CD14-positive monocyte (primary cell): ENCODE measurements around the gene CMSS1. TPM values are rescaled to one million over a fixed set of nuclear protein-coding genes. Genes with fewer than 3 reads are reported as not detected.

Source experiments
- DNase-seq, 3 donors: peaks; one replicate each; pipeline ENCODE4 v3.0.0-alpha.2; 2011 to 2022
- H2AFZ ChIP-seq: 2 replicates; pipeline ENCODE4 v1.6.0; 2012; ENCODE audit warnings: mild to moderate bottlenecking, low read depth, low read length, inconsistent platforms; ENCODE audit not compliant: insufficient read depth, poor library complexity, severe bottlenecking
- H3K27ac ChIP-seq, 2 donors: 1 replicate in 1 of 2; 2 replicates in 1 of 2; pipeline ENCODE4 v1.5.1; 2012 to 2013; ENCODE audit warnings: low read length in 2 of 2, control low read depth in 1 of 2, inconsistent platforms in 1 of 2, low read depth in 1 of 2, mild to moderate bottlenecking in 1 of 2
- H3K27me3 ChIP-seq, 2 donors: one replicate each; pipeline versions ENCODE4 v1.6.0 to v1.6.1; 2011 to 2013; ENCODE audit warnings: low read length in 2 of 2; ENCODE audit not compliant: control insufficient read depth in 2 of 2, insufficient read depth in 2 of 2
- H3K36me3 ChIP-seq, 2 donors: replicated peaks in 1 of 2; 1 replicate in 1 of 2; 2 replicates in 1 of 2; pipeline versions ENCODE4 v1.5.1 to v1.6.1; 2012 to 2013; ENCODE audit warnings: low read length in 2 of 2, control low read depth in 1 of 2, inconsistent platforms in 1 of 2, mild to moderate bottlenecking in 1 of 2; ENCODE audit not compliant: insufficient read depth in 2 of 2, control insufficient read depth in 1 of 2
- H3K4me1 ChIP-seq, 2 donors: 1 replicate in 1 of 2; 2 replicates in 1 of 2; pipeline versions ENCODE4 v1.5.1 to v1.6.1; 2012 to 2013; ENCODE audit warnings: low read length in 2 of 2, control low read depth in 1 of 2, inconsistent platforms in 1 of 2, mild to moderate bottlenecking in 1 of 2, moderate library complexity in 1 of 2; ENCODE audit not compliant: insufficient read depth in 2 of 2, control insufficient read depth in 1 of 2
- H3K4me2 ChIP-seq: replicated peaks from 2 replicates; pipeline ENCODE3; 2012; ENCODE audit warnings: low read length, moderate library complexity, mild to moderate bottlenecking; ENCODE audit not compliant: poor library complexity, severe bottlenecking; ENCODE audit errors: extremely low read depth
- H3K4me3 ChIP-seq, 3 experiments: fragments of 200-600 bp in 1 of 3; sonication (generic) in 1 of 3; replicated peaks in 1 of 3; 1 replicate in 2 of 3; 2 replicates in 1 of 3; pipeline ENCODE4 v1.5.1; 2011 to 2013; ENCODE audit warnings: low read length in 3 of 3, mild to moderate bottlenecking in 3 of 3, control low read depth in 2 of 3, low read depth in 2 of 3, inconsistent platforms in 1 of 3, moderate library complexity in 1 of 3
- H3K79me2 ChIP-seq: 2 replicates; pipeline ENCODE4 v1.6.0; 2012; ENCODE audit warnings: mild to moderate bottlenecking, control low read depth, inconsistent platforms, low read length, moderate library complexity; ENCODE audit not compliant: insufficient read depth
- H3K9ac ChIP-seq: 2 replicates; pipeline ENCODE4 v1.6.0; 2017; ENCODE audit warnings: low read length, mild to moderate bottlenecking; ENCODE audit not compliant: insufficient read depth, poor library complexity, severe bottlenecking
- H3K9me3 ChIP-seq, 2 donors: replicated peaks in 1 of 2; 1 replicate in 1 of 2; 2 replicates in 1 of 2; pipeline versions ENCODE4 v1.5.1 to v1.6.1; 2012 to 2013; ENCODE audit warnings: low read length in 2 of 2, control low read depth in 1 of 2; ENCODE audit not compliant: control insufficient read depth in 1 of 2, insufficient read depth in 1 of 2
- H4K20me1 ChIP-seq: 2 replicates; pipeline ENCODE4 v1.6.0; 2012; ENCODE audit warnings: mild to moderate bottlenecking, low read length, control low read depth, moderate library complexity; ENCODE audit not compliant: insufficient read depth
- H3K27ac Mint-ChIP-seq, 7 donors: one replicate each; pipeline ENCODE4 v1.8.0; 2020; ENCODE audit warnings: mild to moderate bottlenecking in 7 of 7, mixed read lengths in 7 of 7, moderate library complexity in 6 of 7, inconsistent platforms in 2 of 7
- H3K27me3 Mint-ChIP-seq, 3 donors: one replicate each; pipeline ENCODE4 v1.8.0; 2021 to 2022; ENCODE audit warnings: low read depth in 3 of 3, mild to moderate bottlenecking in 3 of 3, mixed read lengths in 3 of 3, moderate library complexity in 3 of 3, inconsistent platforms in 1 of 3
- H3K36me3 Mint-ChIP-seq, 2 donors: one replicate each; pipeline ENCODE4 v1.8.0; 2020; ENCODE audit warnings: mixed read lengths in 2 of 2, inconsistent platforms in 1 of 2, mild to moderate bottlenecking in 1 of 2
- H3K4me1 Mint-ChIP-seq: one replicate; pipeline ENCODE4 v1.8.0; 2020; ENCODE audit warnings: mild to moderate bottlenecking, mixed read lengths
- H3K4me3 Mint-ChIP-seq, 2 donors: one replicate each; pipeline ENCODE4 v1.8.0; 2020; ENCODE audit warnings: mild to moderate bottlenecking in 2 of 2, mixed read lengths in 2 of 2, moderate library complexity in 1 of 2
- H3K9me3 Mint-ChIP-seq, 7 donors: one replicate each; pipeline ENCODE4 v1.8.0; 2020 to 2022; ENCODE audit warnings: mixed read lengths in 7 of 7, mild to moderate bottlenecking in 6 of 7, moderate library complexity in 6 of 7, inconsistent platforms in 2 of 7
- WGBS: methylation state at CpG from one replicate; pipeline ENCODE4 v1.1.5; 2013; ENCODE audit warnings: missing lambda C conversion rate; ENCODE audit not compliant: insufficient coverage; 5-methylcytosine and 5-hydroxymethylcytosine counted together
- intact Hi-C, 2 donors: fragments of 100-400 bp; cut with micrococcal nuclease; formaldehyde crosslinking; loops; one replicate each; pipeline versions ENCODE4 v1.15.0 to v1.15.1; 2023
- polyA plus RNA-seq, 3 donors: library from polyadenylated mRNA; depleted of rRNA in 1 of 3; unstranded in 2 of 3; stranded (reverse) in 1 of 3; fragments of 300-500 nt in 2 of 3; fragments of >200 nt in 1 of 3; fragmentation: Illumina TruSeq in 2 of 3; gene quantifications; 1 replicate in 2 of 3; 2 replicates in 1 of 3; pipeline ENCODE4 v1.2.3, GENCODE V29; 2012 to 2021
- TF ChIP-seq, protein P1 (sequence below): fragments of 200-600 bp; IDR thresholded peaks from one replicate; pipeline ENCODE4 v1.8.0; 2022; ENCODE audit warnings: antibody characterized with exemption, mild to moderate bottlenecking

Gene CMSS1
- polyA plus RNA-seq, 3 donors, result 1.1 to 3.6 (median 2.2) TPM

DNA sequence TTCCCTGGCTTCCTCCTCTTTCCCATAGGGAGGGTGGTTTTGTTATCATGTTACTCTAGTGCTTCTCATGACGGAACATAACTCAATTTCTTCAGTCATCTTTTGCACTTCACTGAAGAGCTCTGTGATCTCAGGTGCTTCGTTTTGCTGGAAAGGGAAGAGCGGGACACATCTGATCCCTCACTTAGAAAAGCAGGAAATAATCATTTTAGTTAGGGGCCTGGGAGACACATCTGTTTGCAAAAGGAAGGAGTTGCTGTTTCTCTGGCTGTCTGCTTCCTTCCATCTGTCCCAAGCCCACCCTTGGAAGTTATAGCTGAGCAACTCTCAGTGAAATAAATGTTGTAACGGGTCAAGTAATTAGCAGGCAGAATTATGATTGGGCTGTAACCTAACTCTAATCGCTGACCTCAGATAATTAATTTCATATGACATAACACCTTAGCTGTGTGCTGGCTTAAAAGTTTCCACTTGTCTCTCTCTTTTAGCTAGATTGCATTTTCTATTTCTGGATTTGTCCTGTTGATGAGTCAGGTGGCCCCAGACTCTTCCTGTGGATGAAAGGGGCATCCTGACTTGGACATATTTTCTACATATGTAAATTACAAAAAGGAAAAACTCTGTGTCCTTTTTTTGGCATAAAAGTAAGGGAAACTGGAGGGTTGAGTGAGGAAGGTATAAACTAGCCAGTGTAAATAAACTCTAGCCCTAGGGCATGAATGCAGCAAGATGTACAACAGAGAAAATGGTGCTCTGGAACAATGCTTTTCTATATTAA, 307.7 kb downstream of the CMSS1 start:
- no peaks in the 10 kb centered on the region for H3K79me2 ChIP-seq
- H3K36me3 ChIP-seq, result no peaks in the 10 kb centered on the region
- H3K4me3 ChIP-seq, result no peak overlapping the region
- no peak overlapping the region for H3K27ac ChIP-seq
- TF ChIP-seq, protein P1, sequence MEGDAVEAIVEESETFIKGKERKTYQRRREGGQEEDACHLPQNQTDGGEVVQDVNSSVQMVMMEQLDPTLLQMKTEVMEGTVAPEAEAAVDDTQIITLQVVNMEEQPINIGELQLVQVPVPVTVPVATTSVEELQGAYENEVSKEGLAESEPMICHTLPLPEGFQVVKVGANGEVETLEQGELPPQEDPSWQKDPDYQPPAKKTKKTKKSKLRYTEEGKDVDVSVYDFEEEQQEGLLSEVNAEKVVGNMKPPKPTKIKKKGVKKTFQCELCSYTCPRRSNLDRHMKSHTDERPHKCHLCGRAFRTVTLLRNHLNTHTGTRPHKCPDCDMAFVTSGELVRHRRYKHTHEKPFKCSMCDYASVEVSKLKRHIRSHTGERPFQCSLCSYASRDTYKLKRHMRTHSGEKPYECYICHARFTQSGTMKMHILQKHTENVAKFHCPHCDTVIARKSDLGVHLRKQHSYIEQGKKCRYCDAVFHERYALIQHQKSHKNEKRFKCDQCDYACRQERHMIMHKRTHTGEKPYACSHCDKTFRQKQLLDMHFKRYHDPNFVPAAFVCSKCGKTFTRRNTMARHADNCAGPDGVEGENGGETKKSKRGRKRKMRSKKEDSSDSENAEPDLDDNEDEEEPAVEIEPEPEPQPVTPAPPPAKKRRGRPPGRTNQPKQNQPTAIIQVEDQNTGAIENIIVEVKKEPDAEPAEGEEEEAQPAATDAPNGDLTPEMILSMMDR, result no peak
- Mint-ChIP-seq H3K4me1 (peaks cover 3% of the 10 kb centered on the region), H3K9me3 (peaks cover 0 to 3% (median 0%) of the 10 kb centered on the region in 7 donors), H3K4me3 (no peak overlapping the region), H3K27ac (no peak overlapping the region), H3K27me3 (peaks cover 0 to 3% (median 0%) of the 10 kb centered on the region in 3 donors), H3K36me3 (no peaks in the 10 kb centered on the region)
- no peaks in the 10 kb centered on the region for H3K4me1 ChIP-seq
- no peak overlapping the region for H2AFZ ChIP-seq
- no peaks in the 10 kb centered on the region for H3K9me3 ChIP-seq
- no peaks in the 10 kb centered on the region for H4K20me1 ChIP-seq
- no peak overlapping the region for H3K9ac ChIP-seq
- H3K27me3 ChIP-seq, result no peaks in the 10 kb centered on the region
- intact Hi-C loops, result no loop called here
- no peak for DNase-seq
- no peak overlapping the region for H3K4me2 ChIP-seq
- no CpG with 5 or more reads among the region's 5 CpGs for WGBS

DNA sequence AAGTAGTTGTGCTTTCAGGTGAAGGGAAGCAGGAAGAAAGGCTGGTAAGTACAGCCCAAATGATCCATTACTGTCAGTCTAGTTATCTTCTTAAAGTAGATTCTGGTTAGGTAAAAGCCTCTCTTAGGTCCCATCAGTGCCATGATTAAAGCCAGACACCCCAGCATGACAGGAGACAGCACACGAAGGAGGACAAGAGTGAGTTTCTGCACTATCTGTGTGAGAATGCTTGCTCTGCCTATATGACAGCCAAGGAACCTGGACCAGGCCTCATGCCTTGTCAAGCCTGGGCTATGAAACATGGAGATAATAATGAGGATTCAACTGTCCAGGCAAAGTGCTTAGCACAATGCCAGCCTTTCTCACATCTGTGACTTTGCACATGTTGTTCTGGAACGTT, 310.1 kb downstream of the CMSS1 start:
- Histone ChIP-seq H4K20me1 (no peaks in the 10 kb centered on the region), H3K4me3 (no peak overlapping the region), H3K27me3 (no peaks in the 10 kb centered on the region), H3K9me3 (no peaks in the 10 kb centered on the region), H3K4me2 (no peak overlapping the region), H3K36me3 (no peaks in the 10 kb centered on the region), H3K79me2 (no peaks in the 10 kb centered on the region), H3K27ac (no peak overlapping the region), H3K9ac (no peak overlapping the region), H2AFZ (no peak overlapping the region), H3K4me1 (no peaks in the 10 kb centered on the region)
- no peak overlapping the region for H3K4me3 Mint-ChIP-seq
- intact Hi-C loops, result no loop called here
- no peak for DNase-seq
- 94% methylated on average over 2 of the region's 2 CpGs for WGBS
- TF ChIP-seq, protein P1, result no peak
- no peaks in the 10 kb centered on the region for H3K27me3 Mint-ChIP-seq
- no peak overlapping the region for H3K27ac Mint-ChIP-seq
- peaks cover 3% of the 10 kb centered on the region for H3K4me1 Mint-ChIP-seq
- H3K9me3 Mint-ChIP-seq, result peaks cover 0 to 2% (median 0%) of the 10 kb centered on the region in 7 donors
- H3K36me3 Mint-ChIP-seq, result no peaks in the 10 kb centered on the region
